GM19395 (cell line): ENCODE results near the gene RHBDF2.
A peak's percentile ranks its signal among the peaks of the same experiment; 100 is the strongest.

Experiments used
- ATAC-seq: cut with Tn5 transposase; IDR thresholded peaks from one replicate; pipeline ENCODE4 v1.9.1; 2021; ENCODE audit warnings: mild to moderate bottlenecking, moderate library complexity; ENCODE audit not compliant: unreplicated experiment

The RHBDF2 gene

DNA sequence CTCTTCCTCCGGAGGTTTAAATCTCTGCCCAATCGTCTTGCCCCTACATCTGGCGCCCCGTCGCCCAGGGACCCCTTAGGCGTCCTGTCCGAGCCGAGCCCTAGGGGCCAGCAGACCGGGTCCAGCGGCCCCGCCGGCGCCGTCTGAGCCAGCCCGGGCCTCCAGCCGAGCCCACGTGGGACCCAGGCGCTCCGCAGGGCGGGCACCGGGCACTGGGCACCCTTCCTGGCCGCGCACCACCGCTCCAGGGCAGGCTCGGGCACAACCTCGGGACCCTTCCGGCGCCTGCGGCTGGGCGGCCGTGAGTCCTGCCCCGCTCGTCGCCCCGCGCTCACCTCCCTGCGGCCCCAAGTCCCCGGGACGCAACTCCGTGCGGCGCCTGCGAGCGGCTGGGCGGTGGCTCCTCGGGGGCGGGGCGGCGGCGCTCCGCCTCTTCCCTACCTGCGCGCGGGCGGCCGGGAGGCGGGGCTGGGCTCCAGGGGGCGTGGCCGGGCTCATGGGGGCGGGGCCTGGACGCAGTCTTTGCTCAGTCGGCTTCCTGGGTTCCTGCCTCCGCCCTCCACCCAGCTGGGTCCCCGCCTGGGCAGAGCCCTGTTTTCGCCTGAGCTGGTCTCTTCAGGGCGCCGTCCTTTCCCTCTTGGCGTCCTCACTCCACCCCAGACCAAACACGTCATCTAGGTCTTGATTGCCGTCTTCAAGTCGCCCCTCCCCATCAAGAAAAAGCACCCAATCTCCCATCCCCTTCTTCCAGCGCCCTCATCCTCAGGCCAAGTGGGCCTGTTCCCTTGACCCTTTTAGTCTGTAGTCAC, at the start of gene RHBDF2:
Gene RHBDF2 (minus strand): TSS at position 406 of the 809 bp plus-strand sequence. CDS start 19,899 bp downstream, outside the sequence.
- peak; percentile 58 for ATAC-seq

DNA sequence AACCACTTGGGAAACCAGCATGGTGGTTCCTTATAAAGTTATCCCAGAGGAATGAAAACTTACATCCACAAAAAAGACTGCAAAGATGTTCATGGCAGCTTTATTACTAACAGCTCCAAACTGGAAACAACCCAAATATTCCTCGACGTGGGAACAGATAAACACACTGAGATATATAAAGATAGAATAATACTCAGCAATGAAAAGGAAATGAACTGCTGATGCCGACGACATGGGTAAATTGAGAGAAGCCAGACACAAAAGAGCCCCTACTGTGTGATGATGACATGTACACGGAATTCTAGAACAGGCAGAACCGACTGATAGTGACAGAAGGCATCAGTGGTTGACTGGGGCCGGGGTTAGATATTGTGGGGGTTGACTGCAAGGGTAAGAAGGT, 48.3 kb upstream of the RHBDF2 start:
- ATAC-seq, result no peak

DNA sequence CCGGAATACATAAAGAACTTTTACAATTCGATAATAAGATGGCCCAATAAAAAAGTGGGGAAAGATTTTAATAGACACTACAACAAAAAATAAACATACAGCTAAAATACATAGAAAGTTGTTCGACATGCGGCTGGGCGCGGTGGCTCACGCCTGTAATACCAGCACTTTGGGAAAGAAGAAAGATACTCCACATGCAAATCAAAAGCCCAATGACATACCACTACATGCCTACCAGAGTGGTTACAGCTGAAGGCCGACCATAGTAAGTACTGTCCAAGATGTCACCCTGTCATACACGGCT, 47.9 kb upstream of the RHBDF2 start:
- ATAC-seq, result no peak

- no peak for ATAC-seq
Observed at GRCh38 chr17:76548378-76549214, 47.4 kb upstream of the RHBDF2 start.

- ATAC-seq, result no peak
Observed at GRCh38 chr17:76547642-76548202, 46.5 kb upstream of the RHBDF2 start.

DNA sequence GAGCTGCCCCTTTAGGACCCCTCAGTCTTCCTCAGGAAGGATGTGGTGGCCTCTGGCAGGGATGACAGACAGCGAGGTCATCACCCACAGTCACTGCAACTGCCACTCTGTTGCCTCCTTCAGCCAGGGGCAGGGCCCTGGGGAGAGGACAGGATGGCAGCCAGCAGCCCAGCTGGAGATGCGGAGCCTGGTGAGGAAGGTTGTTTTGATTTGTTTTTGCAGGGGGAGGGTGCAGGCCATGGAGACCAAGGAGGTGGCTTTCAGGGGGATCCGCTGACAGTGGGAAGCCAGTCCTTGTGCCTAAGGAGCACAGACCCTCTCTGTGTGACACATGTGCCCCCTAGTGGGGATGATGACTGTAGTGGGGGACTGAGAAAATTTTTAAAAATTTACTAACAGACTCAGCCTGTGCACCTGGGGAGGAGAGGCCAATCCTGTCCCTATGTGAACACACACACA, 46.0 kb upstream of the RHBDF2 start:
- ATAC-seq, result no peak

DNA sequence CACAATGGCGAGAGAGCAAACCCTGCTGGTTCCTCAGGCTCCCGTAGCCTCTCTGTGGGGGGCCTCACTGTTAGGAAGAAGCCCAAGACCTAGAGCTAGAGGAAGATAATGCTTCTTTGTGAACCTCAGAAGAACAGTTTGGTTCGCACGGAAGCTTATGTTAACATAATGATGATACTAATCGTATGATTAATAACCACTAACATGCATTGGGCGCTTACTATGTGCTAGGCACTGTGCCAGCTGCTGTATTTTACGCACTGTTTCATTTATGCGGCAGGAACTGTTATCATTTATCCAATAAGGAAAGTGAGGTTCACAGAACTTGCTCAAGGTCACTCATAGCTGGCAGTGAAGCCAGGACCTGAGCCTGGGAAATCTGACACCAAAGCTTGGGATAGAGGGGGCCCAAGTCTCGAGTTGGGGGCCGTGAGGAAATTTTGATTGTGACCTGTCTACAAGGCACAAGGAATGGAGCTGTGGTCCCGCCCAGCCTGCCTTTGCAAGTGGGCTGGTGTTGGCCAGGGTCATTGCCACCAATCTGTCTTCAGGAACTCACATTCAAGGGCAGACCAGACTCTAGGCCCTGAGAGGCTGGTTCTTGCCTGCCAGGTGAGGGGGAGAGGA, 45.4 kb upstream of the RHBDF2 start:
- ATAC-seq, result no peak

DNA sequence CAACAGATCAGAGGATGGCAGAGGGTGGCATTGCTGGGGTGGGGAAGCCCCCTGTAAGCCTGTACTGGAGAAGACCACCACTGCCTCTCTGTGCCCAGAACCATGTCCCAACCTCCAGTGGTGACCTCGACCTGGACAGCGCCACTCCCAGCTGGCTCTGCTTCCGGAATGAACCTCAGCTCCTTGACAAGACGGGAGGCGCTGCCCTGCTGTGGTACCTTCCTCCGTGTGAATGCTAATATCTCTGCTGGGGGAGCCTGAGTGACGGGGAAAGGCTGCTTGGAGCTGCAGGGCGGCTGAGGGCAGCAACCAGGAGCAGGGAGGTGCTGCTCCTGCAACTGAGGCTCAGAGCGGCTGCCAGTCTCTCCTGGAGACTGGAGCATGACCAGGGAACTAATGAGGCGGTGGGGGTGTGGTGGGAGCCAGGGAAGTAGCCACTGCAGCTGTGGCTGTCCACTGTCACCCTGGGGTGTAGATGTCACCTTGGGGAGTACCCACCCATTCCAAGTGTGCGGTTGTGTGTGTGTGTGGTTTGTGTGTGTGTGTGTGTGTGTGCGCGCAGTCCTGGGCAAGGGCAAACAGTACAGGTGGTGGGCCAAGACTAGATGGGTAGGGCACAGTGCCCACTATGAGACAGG, 44.8 kb upstream of the RHBDF2 start:
- ATAC-seq, result no peak

GRCh38 chr17:76544546-76545365, 43.5 kb upstream of the RHBDF2 start:
- ATAC-seq, result no peak

DNA sequence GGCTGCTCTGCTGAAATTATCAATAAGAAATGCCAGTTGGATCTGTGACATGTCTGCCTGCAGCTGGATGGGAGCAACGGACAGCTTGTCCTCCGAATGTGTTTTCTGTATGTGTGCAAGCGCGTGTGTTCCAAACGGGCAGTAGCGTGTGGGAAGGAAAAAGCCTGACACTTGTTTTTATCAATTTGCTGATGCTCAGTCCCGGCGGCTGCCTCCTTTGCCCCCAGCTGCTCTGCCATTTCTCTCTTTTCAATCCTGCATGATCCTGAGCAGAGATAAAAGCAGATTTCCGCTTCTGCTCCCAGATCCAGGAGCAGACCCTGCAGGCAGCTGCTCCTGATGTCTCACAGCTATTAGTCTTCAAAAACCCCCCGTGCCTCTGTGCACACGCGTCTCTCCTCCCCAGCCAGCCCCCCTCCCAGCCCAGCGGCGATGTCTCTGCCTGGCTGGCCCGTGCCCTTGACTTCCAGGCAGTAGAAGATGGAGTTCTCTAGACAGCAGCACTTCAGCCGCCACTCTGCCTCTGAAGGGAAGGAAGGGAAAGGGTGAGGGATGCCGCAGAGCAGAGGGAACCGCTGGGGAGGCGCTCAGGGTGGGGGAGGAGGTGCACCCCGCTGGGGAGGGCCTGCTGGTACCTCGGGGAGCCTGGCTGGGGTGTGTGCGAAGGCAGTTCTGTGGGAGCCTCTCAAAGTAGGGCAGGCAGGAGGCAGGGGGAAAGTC, 42.8 kb upstream of the RHBDF2 start:
- ATAC-seq, result no peak

DNA sequence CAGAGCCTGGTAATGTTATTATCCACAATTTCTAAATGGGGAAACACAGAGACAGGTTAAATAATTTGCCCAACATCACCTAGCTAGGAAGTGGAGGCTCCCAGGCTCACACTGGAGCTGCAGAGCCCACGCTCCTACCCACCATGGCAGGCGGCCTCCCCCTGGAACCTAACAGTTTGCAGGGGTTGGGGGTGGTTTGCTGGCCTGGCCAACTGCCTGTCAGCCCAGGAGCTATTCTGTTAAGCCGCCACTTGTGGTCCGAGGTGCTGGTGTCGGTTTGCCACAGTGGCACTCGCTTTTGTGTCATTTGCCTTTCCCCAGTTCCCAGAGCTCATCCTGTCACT, 42.2 kb upstream of the RHBDF2 start:
- ATAC-seq, result no peak

DNA sequence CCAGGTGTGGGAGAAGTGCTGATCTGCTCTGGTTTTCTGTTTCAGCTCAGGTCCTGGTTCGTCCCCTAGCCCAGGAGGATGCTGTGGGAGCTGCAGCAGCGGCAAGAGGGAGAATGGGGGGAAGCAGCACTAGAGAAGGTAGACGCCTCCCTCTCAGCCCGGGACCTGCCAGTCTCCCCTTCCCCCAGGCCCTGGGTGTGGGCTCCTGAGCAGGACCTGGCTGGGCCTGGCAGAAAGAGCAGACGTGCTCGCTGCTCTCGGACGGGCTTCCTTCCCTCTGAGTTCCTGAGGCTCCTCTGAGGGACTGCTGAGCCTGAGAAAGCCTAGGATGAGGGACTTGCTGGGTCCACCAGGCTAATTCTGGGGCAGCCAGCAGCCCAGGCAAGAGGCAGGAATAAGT, 41.8 kb upstream of the RHBDF2 start:
- no peak for ATAC-seq

GRCh38 chr17:76542566-76542971, 41.3 kb upstream of the RHBDF2 start:
- no peak for ATAC-seq

- no peak for ATAC-seq
Observed at GRCh38 chr17:76541739-76542454, 40.7 kb upstream of the RHBDF2 start.

GRCh38 chr17:76540381-76541300, 39.4 kb upstream of the RHBDF2 start:
- no peak for ATAC-seq

GRCh38 chr17:76539631-76540271, 38.5 kb upstream of the RHBDF2 start, which contains the start of gene PRCD:
Gene PRCD (plus strand): TSS chr17:76540044. CDS start chr17:76540142, 98 bp downstream.
- ATAC-seq, result no peak

GRCh38 chr17:76538941-76539570, 37.8 kb upstream of the RHBDF2 start:
- no peak for ATAC-seq
